Stimulated activated CD8-positive, alpha-beta memory T cell treated with anti-CD3 and anti-CD28 coated beads, Interleukin-4, amount 100 ng/mL, for 24 hours (primary cell): ENCODE measurements around the gene GATD1.
A peak's percentile ranks its signal among the peaks of the same experiment; 100 is the strongest.
"Not testable (repeated sequence)": the region's sequence is repeated elsewhere in the genome, so short reads cannot be mapped to it uniquely, and the experiment has no call there.

Experiments
- DNase-seq: peaks from one replicate; pipeline ENCODE4 v3.0.0-alpha.2; 2020; ENCODE audit warnings: low read depth

Gene GATD1

GRCh38 chr11:763073-763463 is 14.2 kb downstream of the GATD1 start:
- no peak for DNase-seq

DNA sequence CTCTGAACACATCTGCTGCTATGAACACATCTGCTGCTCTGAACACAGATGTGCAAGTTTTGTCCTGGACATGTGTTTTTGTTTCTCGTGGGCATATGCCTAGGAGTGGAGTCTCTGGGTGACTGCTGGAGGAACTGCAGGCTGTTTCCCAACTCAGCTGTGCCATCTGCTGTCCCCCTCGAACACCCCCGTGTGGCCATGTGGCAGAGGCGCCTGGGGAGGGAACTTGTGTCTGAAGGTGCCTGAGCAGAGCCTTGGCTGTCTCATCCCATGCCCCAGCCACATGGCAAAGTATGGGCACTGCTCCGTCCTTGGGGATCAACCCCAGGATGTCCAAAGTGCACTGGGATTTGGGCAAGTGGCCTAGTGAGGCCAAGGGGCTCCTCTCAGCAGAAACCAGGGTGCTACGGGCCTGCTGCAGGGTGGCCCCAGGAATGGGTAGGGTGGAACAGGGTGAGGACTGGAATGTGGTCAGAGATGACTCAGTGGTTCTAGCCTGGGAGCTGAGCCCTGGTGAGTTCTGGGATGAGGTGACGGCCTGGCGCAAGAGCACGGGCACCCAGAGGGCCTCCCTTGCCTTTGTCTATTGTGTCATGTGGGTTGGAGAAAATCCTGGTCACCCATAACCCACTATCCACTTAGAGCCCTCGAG is 14.7 kb downstream of the GATD1 start:
- DNase-seq: no peak

DNA sequence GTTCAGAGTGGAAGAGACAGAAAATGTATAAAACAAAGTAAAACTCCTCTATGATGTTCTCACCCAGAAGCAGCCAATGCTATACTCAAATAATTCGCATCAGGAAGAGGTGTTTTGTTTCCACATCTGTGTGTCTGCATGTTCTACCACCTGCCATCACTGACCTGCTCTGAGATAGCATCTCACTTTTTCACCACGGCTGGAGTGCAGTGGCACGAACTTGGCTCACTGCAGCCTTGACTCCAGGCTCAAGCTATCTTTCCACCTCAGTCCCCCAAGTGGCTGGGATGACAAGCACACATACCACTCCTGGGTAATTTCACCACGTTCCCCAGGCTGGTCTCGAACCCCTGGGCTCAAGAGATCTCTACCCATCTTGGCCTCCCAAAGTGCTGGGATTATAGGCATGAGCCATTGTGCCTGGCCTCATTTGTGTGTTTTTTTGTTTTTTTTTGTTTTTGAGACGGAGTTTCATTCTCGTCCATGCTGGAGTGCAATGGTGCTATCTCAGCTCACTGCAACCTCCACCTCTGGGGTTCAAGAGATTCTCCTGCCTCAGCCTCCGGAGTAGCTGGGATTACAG is 15.7 kb downstream of the GATD1 start:
- DNase-seq: no peak

DNA sequence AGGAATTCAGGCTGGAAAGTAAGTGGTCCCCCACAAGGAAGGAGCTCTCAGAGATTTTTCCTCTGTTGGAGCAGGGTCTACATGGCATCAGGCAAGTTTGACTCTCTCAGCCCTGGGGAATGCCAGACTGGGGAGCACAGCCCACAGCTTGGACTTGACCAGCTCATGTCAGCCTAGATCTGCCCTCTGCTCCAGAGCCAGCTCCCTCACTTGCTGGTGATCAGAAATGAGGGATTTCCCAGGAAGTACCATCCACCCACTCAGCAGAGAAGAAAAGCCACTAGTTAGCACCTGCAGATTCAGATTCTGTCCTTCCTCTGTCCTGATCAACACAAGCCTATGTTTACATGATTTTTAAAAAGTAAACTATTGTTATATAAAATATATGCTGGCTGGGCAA is 17.1 kb downstream of the GATD1 start:
- no peak for DNase-seq

DNA sequence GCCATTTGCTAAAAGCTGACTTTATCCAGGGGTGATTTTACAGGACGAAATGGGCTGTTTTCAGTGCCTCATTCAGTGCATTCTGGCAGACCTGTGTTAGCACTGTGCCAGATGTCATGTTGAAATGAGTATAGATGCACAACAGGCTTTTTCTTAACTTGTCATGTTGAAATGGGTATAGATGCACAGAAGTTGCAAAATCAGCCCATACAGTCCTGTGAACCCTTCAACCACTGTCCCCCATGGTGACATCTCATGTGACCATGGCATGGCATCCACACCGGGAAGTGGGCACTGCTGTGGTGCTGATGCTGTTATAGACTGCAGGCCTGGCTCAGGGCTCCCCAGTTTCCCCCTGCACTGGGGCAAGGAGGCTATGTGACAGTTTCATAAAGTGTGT is 27.6 kb downstream of the GATD1 start:
- no peak for DNase-seq

DNA sequence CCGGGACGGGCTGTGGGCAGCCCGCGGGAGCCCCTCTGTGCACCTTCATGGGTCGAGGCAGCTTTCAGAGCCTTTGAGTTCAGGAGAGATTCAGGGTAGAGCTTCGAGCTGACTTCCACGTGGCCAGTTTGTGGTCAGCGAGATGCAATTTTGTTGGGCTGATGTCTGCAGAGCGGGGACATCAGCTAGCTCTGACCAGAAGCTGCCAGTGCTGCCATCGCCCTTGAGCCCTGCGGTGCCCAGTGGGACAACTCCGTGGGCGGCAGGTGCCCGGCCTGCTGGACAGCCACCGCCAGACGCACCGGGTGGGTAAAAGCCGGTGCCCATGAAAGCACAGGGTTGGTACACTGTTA is 29.3 kb downstream of the GATD1 start:
- no peak for DNase-seq

- DNase-seq: peak; percentile 83
Observed at GRCh38 chr11:747158-748006, 29.9 kb downstream of the GATD1 start, which contains the start of gene TALDO1. Gene TALDO1 (plus strand): TSS chr11:747464. CDS start chr11:747482, 18 bp downstream.

DNA sequence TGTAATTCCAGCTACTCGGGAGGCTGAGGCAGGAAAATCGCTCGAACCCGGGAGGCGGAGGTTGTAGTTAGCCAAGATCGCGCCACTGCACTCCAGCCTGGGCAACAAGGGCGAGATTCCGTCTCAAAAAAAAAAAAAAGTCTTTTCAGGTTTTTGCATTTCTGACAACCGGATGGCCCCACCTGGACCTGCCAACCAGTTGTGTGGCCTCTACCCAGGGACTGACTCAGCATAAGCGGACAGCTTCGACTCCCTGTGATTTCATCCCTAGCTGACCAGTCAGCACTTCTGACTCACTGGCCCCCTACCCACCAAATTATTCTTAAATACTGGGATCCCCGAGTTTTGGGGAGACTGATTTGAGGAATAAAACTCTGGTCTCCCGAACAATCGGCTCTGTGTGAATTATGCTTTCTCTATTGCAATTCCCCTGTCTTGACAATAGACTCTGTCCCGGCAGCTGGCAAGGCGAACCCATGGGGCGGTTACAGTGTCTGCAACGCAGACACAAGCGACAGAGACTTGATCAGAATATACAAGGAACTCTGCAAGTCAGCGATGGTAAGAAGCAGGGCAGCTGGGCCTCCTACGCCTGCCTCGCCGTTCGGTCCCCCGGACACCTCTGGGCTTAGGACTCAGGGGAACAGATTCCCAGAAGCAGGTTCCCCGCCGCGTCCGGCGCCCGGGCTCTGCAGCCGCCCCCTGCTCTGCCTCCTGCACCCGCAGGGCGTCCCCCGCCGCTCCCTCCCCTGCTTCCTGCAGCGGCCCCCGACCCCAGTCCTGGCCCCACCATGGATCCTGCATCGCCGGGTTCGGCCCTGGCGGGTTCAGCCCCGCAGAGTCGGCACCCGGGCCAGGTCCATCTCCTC is 30.8 kb downstream of the GATD1 start:
- no peak for DNase-seq

DNA sequence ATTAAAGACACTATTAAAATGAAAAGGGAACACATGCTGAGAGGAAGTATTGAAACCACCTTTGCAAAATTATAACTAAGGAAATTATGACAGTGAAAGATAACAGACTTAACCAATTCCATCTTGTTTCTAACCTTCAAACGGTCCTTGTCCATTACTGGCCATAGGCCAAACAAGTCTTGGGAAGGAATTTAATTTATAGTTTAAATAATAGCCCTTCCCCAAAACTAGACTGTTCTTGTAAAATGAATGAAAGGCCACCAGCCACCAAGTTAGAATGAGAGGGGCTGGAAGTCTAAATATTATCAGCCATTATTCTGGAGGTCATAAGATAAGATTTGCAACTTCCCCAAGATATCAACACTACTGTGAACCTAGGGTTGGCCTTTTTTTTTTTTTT is 31.9 kb downstream of the GATD1 start:
- DNase-seq: no peak

DNA sequence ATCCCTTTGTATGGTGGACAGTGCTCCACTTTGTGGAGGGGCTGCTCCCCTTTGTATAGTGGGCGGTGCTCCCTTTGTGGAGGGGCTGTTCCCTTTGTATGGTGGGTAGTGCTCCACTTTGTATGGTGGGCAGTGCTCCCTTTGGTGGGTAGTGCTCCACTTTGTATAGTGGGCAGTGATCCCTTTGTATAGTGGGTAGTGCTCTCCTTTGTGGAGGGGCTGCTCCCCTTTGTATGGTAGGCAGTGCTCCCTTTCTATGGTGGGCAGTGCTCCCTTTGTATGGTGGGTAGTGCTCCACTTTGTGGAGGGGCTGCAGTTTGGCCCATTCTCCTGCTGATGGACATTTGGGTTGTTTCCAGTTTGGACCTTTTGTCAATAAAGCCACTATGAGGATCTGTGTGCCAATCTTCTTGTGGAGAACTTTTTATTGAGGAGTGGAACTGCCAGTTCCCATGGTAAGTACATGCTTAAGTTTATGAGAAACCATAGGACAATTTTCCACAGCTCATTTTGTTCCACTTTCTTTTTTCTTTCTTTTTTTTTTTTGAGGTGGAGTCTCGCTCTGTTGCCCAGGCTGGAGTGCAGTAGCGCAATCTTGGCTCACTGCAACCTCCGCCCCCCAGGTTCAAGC is 34.6 kb downstream of the GATD1 start:
- DNase-seq: no peak

DNA sequence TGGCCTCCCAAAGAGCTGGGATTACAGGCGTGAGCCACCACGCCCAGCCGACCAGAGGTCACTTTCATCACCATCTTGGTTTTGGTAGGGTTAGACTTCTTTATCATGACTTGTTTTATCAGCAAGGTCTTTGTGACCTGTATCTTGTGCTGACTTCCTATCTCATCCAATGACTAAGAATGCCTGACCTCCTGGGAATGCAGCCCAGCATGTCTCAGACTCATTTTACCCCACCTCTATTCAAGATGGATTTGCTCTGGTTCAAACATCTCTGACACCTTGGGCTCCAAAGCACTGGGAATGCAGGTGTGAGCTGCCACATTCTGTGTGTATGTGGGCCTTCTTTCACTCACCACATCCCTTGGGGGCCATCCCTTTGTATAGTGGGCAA is 35.1 kb downstream of the GATD1 start:
- DNase-seq: no peak

DNA sequence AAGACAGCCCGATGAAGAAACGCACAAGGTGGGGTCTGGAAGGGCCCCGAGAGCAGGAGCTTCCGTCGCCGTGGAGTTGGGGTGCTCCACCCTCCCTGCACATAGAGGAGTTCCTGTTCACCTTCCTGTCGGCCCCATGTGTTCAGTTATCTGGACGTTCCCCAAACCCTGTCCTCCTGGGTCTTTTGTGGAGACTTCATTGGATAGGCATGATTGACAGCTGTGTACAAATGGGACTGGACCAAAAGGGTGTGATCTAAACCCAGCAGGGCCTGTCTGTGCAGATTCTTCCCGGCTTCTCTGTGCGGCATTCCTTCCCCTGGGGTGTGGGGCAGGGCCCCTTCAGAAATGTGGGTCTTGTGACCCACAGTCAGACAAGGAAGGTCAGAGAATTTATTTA is 39.4 kb downstream of the GATD1 start:
- DNase-seq: not testable (repeated sequence)

DNA sequence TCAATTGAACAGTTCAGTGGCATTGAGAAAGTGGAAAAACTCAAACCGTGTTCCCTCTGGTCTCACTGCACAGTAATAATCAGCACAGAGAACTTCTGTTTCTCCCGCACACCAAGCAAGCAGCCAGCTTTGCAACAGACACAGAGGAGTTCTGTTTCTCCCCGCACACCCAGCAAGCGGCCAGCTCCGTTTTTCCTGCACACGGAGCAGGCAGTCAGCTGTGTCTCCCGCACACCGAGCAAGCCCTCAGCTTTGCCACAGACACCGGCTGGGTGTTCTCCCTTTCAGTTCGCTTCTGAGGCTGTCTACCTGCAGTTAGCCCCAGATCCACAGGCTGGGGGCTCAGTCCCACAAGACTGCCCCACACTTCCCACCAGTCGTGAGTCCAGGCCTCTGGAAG is 39.9 kb downstream of the GATD1 start:
- no peak for DNase-seq

GRCh38 chr11:734541-734940 is 42.7 kb downstream of the GATD1 start:
- DNase-seq: not testable (repeated sequence)

DNA sequence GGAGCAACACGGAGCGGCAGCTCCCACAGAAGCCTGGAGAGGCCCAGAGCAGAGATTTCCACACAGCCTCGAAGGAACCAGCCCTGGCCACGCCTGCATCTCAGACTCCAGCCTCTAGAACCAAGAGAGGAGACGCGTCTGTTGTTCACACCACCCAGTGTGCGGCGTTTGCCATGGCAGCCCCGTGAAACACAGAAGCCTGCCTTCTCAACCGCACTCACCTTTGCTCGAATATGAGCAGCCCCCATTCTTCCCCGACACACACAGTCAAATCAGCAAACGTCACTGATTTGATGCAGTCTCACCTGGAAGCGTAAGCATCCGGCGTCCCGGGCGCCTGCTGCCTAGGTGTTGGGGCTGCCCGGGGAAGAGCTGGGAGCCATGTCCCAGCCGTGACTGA is 44.2 kb downstream of the GATD1 start:
- no peak for DNase-seq

DNA sequence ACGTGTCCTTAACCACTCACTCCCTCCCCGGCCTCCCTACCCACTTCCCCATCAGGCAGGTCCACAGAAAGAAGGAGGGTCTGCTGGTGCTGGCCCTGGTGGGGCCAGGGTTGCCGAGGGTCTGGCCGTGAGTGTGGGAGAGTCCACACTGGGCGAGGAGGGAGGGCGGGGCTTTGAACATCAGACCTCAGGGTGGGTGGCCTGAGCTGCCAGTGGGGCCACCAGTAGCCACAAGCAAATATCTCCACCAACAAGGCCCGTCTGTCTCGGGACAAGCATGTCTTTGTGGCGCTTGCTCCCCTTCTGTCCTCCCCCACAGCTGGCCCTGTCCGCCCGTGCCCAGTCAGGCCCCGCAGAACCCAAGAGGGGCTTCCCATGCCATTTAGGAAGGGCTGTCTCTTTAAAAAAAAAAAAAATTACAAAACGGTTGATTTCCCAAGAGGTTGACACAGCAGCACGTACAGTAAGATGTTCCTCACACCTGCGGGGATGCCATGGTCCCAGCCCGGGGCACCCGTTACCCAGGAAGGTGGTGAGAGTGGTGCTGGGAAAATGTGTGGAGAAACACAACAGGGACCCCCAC is 47.7 kb downstream of the GATD1 start:
- no peak for DNase-seq

DNA sequence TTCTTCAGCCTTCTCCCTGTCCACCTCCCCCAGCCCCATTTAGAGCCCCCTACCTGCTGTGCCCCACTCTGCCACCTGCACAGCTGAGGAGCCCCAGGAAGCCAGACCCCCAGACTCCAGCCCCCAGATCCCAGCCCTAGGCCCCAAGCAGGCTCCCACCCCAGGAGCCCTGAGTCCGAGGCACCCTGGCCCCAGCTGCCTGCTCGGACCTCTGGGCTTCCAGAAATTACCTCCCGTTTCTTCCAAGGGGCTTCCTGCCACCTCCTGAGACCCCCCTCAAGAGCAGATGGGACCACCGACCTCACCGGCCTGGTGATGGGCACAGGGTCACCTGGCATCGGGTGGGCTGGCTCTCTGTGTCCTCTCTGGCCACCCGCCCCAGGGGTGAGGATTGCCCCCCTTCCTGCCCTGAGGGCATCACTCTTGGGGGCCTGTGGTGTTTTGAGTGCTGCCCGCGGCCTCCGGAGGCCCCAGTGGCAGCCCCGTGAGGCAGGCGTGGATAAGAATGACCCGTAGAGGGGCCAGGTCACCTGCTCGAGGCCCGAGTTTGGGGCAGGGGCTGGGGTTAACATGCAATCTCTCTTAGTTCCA is 48.3 kb downstream of the GATD1 start:
- no peak for DNase-seq

DNA sequence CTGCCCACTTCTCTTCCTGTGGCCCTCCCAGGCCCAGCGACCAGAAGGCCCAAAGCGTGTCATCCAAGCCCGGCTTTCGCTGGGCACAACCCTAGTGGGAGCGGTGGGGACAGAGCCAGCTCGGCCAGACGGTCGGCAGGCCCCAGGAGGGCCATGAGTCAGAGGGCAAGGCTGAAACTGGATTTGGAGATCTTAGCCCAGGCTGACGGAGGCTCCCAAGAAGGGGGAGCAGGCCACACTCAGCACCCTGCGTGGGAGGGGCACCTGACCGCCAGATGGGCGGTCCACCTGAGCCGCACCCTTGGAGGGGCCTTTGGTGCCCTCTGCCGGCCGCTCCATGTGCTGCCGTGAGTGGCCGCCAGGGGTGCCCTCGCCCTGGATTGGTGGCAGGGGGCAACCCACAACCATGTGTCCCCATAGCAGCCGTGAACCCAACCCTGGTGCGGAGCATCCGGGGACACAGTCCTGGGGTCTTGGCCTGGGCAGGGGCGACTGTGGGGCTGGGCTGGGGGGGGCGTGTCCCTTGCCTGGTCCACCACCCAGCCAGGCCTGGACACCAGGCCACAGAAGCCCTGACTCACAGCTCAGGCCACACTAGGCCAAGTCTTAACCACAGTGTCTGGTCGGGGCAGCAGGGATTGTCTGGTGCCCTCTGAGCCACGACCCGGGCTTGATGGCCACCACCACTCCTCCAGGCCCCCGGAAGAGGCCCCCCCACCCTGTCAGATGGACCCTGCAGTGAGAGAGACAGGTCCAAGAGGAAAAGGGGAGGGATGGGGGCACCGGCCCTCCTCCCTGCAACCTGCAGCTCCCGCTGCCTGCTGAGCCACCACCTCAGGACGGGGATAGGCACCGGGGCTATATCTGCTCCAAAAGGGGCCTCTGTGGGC is 49.2 kb downstream of the GATD1 start:
- peak; percentile 69 for DNase-seq

DNA sequence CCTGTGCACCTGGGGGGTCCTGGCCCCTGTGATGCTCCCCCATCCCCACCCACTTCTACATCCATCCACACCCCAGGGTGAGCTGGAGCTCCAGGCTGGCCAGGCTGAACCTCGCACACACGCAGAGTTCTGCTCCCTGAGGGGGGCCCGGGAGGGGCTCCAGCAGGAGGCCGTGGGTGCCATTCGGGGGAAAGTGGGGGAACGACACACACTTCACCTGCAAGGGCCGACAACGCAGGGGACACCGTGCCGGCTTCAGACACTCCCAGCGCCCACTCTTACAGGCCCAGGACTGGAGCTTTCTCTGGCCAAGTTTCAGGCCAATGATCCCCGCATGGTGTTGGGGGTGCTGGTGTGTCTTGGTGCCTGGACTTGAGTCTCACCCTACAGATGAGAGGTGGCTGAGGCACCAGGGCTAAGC is 50.0 kb downstream of the GATD1 start:
- DNase-seq: no peak
